Lower lobe of right lung (tissue), 2 donors: Measurements from ENCODE around the gene CCDC8. TPM values are rescaled to one million over a fixed set of nuclear protein-coding genes. Genes with fewer than 3 reads are reported as not detected.

Source experiments
- ATAC-seq, 2 donors: fragments of 200-7000 bp; cut with Tn5 transposase; one replicate each; pipeline ENCODE4 v1.9.1; 2020 to 2022; ENCODE audit warnings: mild to moderate bottlenecking in 2 of 2, moderate library complexity in 2 of 2
- DNase-seq: peaks from one replicate; pipeline ENCODE4 v3.0.0-alpha.2; 2020
- H3K27ac ChIP-seq: fragments of 200-600 bp; one replicate; pipeline ENCODE4 v1.8.0; 2022
- H3K27me3 ChIP-seq: fragments of 200-600 bp; one replicate; pipeline ENCODE4 v1.8.0; 2022; ENCODE audit warnings: low read depth
- H3K36me3 ChIP-seq: fragments of 200-600 bp; one replicate; pipeline ENCODE4 v1.8.0; 2022; ENCODE audit warnings: mild to moderate bottlenecking
- H3K4me1 ChIP-seq: fragments of 200-600 bp; one replicate; pipeline ENCODE4 v1.8.0; 2022
- H3K4me3 ChIP-seq: fragments of 200-600 bp; one replicate; pipeline ENCODE4 v1.8.0; 2022; ENCODE audit warnings: mild to moderate bottlenecking
- H3K9me3 ChIP-seq: fragments of 200-600 bp; one replicate; pipeline ENCODE4 v1.8.0; 2022
- intact Hi-C: fragments of 100-400 bp; cut with DNase I; formaldehyde crosslinking; loops from one replicate; pipeline ENCODE4 v1.11.0; 2022
- total RNA-seq: library from RNA; stranded (reverse); fragmentation: NEBNext Ultra II Directional; extraction: Animal tissue kit (Norgen Biotek cat#: 25700); gene quantifications from one replicate; pipeline ENCODE4 v1.2.1, GENCODE V29; 2021
- TF ChIP-seq, protein P1 (sequence below): fragments of 200-600 bp; IDR thresholded peaks from one replicate; pipeline ENCODE4 v1.8.0; 2022; ENCODE audit warnings: antibody characterized with exemption, mild to moderate bottlenecking
- donor health status: DM: no; HTN: yes; CAD: no; lungs with severe emphysema.

Gene CCDC8
- total RNA-seq, 1 donor from 2014 or later, result 9.1 TPM

GRCh38 chr19:46394402-46394797 is 19.0 kb downstream of the CCDC8 start:
- Histone ChIP-seq H3K27ac (no peak overlapping the region), H3K4me3 (no peak overlapping the region), H3K9me3 (no peaks in the 10 kb centered on the region), H3K27me3 (no peaks in the 10 kb centered on the region), H3K36me3 (peaks cover 33% of the 10 kb centered on the region), H3K4me1 (peaks cover 18% of the 10 kb centered on the region)
- TF ChIP-seq, protein P1, sequence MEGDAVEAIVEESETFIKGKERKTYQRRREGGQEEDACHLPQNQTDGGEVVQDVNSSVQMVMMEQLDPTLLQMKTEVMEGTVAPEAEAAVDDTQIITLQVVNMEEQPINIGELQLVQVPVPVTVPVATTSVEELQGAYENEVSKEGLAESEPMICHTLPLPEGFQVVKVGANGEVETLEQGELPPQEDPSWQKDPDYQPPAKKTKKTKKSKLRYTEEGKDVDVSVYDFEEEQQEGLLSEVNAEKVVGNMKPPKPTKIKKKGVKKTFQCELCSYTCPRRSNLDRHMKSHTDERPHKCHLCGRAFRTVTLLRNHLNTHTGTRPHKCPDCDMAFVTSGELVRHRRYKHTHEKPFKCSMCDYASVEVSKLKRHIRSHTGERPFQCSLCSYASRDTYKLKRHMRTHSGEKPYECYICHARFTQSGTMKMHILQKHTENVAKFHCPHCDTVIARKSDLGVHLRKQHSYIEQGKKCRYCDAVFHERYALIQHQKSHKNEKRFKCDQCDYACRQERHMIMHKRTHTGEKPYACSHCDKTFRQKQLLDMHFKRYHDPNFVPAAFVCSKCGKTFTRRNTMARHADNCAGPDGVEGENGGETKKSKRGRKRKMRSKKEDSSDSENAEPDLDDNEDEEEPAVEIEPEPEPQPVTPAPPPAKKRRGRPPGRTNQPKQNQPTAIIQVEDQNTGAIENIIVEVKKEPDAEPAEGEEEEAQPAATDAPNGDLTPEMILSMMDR, result no peak
- ATAC-seq (no peak), DNase-seq (peak; percentile 21)
- intact Hi-C loops, result no loop called here

- H3K36me3 ChIP-seq, result peaks cover 38% of the 10 kb centered on the region
- TF ChIP-seq, protein P1, result no peak
- no peaks in the 10 kb centered on the region for H3K27me3 ChIP-seq
- H3K4me1 ChIP-seq, result peaks cover 18% of the 10 kb centered on the region
- intact Hi-C loops, result no loop called here
- ATAC-seq (no peak), DNase-seq (peak; percentile 30)
- no peak overlapping the region for H3K4me3 ChIP-seq
- no peaks in the 10 kb centered on the region for H3K9me3 ChIP-seq
- H3K27ac ChIP-seq, result no peak overlapping the region
These were observed 19.6 kb downstream of the CCDC8 start for GRCh38 chr19:46393456-46394401.

- Histone ChIP-seq H3K4me1 (peaks cover 18% of the 10 kb centered on the region), H3K27ac (no peak overlapping the region), H3K36me3 (peaks cover 47% of the 10 kb centered on the region), H3K4me3 (no peak overlapping the region), H3K9me3 (no peaks in the 10 kb centered on the region), H3K27me3 (no peaks in the 10 kb centered on the region)
- DNase-seq (no peak), ATAC-seq (no peak)
- intact Hi-C loops, result no loop called here
- TF ChIP-seq, protein P1, result no peak
These were observed 20.5 kb downstream of the CCDC8 start for GRCh38 chr19:46392837-46393236.

DNA sequence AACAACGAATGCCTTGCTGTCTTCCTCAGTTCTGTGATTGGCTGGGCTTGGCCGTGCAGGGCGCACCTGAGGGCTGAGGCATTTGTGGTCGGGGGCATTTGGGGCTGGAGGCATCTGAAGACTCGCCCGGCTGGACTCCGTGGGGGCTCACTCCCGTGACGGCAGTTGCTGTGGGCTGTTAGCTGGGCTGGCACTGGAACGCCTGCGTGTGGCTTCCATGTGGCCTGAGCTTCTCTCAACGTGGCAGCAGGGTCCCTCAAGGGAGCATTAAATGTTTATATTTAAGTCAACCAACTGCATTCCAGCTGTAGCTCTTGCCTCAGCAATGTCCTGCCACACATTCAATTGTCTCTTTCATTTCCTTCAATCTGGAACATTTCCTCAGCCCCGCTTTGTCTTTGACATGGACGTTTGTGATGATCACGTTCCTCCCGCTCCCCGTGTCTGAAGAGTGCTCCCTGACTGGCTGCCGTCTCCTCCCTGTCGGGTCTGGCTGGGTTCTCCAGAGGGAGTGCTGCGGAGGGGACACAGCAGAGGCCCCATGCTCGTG is 21.0 kb downstream of the CCDC8 start:
- Histone ChIP-seq H3K9me3 (no peaks in the 10 kb centered on the region), H3K4me1 (peaks cover 18% of the 10 kb centered on the region), H3K27me3 (no peaks in the 10 kb centered on the region), H3K4me3 (no peak overlapping the region), H3K36me3 (peaks cover 52% of the 10 kb centered on the region), H3K27ac (no peak overlapping the region)
- intact Hi-C loops, result no loop called here
- DNase-seq (peak; percentile 49), ATAC-seq (peak in 1 of 2 donors; percentile 13)
- TF ChIP-seq, protein P1, result no peak

- DNase-seq (peak; percentile 41), ATAC-seq (no peak)
- Histone ChIP-seq H3K27ac (no peak overlapping the region), H3K4me1 (peaks cover 18% of the 10 kb centered on the region), H3K4me3 (no peak overlapping the region), H3K9me3 (no peaks in the 10 kb centered on the region), H3K27me3 (no peaks in the 10 kb centered on the region), H3K36me3 (peaks cover 59% of the 10 kb centered on the region)
- TF ChIP-seq, protein P1, result no peak
- intact Hi-C loops, result no loop called here
These were observed 21.8 kb downstream of the CCDC8 start for GRCh38 chr19:46391296-46392251.
